DND-41 (cell line): Measurements from ENCODE around the gene LFNG.

Source experiments
- CTCF ChIP-seq: IDR thresholded peaks from 2 replicates; pipeline ENCODE4 v1.5.1; 2012; ENCODE audit warnings: borderline replicate concordance, low read length, moderate library complexity, mild to moderate bottlenecking; ENCODE audit not compliant: poor library complexity, severe bottlenecking; ENCODE audit errors: extremely low read depth
- EZH2 ChIP-seq: IDR thresholded peaks from 3 replicates; pipeline ENCODE4 v1.6.1; 2012; ENCODE audit warnings: borderline replicate concordance, low read depth, mild to moderate bottlenecking, moderate library complexity, low read length, inconsistent platforms; ENCODE audit not compliant: severe bottlenecking

GRCh38 chr7:2570021-2570420 is 50.4 kb downstream of the LFNG start:
- TF ChIP-seq CTCF (no peak), EZH2 (no peak)
